ENCODE results near the gene CNTN4. TPM values are rescaled to one million over a fixed set of nuclear protein-coding genes. Genes with fewer than 3 reads are reported as not detected.

CNTN4 gene
- total RNA-seq, 4 donors from 2014 or later, result 33.6 to 112 (median 53.1) TPM

- 89 to 92% methylated on average over 4 of the region's 4 CpGs for WGBS, 2 donors
- Histone ChIP-seq H3K4me3 (replicated peaks in 1 of 3) (no peak overlapping the region), H3K9me3 (no peaks in the 10 kb centered on the region), H3K36me3 (no peaks in the 10 kb centered on the region), H3K27ac (no peak overlapping the region), H3K4me1 (no peaks in the 10 kb centered on the region), H3K27me3 (no peaks in the 10 kb centered on the region)
- intact Hi-C loops (cut with DNase I), result no loop called here
- DNase-seq, result no peak
- TF ChIP-seq POLR2A (IDR thresholded peaks at IDR 0.05) (no peak), CTCF (IDR thresholded peaks at IDR 0.05) (no peak)
Observed at GRCh38 chr3:2391896-2392295, 293.2 kb downstream of the CNTN4 start.

- TF ChIP-seq CTCF (IDR thresholded peaks at IDR 0.05), result no peak
- no peak for TF ChIP-seq POLR2A (IDR thresholded peaks at IDR 0.05)
- intact Hi-C loops (cut with DNase I), result no loop called here
- WGBS, 2 donors, result 77 to 78% methylated on average over 3 of the region's 3 CpGs
Observed at GRCh38 chr3:2392981-2393380, 294.3 kb downstream of the CNTN4 start.

GRCh38 chr3:2415083-2415482 is 316.4 kb downstream of the CNTN4 start:
- no peak for DNase-seq
- H3K4me3 ChIP-seq (replicated peaks in 1 of 3), result no peak overlapping the region
- TF ChIP-seq POLR2A (IDR thresholded peaks at IDR 0.05) (no peak), CTCF (IDR thresholded peaks at IDR 0.05) (no peak)
- no peak overlapping the region for H3K27ac ChIP-seq
- no peaks in the 10 kb centered on the region for H3K36me3 ChIP-seq
- intact Hi-C loops (cut with DNase I), result no loop called here
- no peaks in the 10 kb centered on the region for H3K9me3 ChIP-seq
- H3K27me3 ChIP-seq, result no peaks in the 10 kb centered on the region
- H3K4me1 ChIP-seq, result peaks cover 4 to 9% of the 10 kb centered on the region in 2 donors
- WGBS, 2 donors, result 85 to 93% methylated on average over 1 of the region's 1 CpG

More at GRCh38 chr3:2392981-2393380, 294.3 kb downstream of the CNTN4 start:
- no peak overlapping the region for H3K27ac ChIP-seq
- no peak overlapping the region for H3K4me3 ChIP-seq (replicated peaks in 1 of 3)
- H3K4me1 ChIP-seq, result no peaks in the 10 kb centered on the region
- H3K9me3 ChIP-seq, result no peaks in the 10 kb centered on the region
- H3K27me3 ChIP-seq, result no peaks in the 10 kb centered on the region
- H3K36me3 ChIP-seq, result no peaks in the 10 kb centered on the region
- DNase-seq, result no peak

- intact Hi-C loops (cut with DNase I), result no loop called here
- Histone ChIP-seq H3K27me3 (no peaks in the 10 kb centered on the region), H3K4me1 (peaks cover 31 to 32% of the 10 kb centered on the region in 2 donors), H3K27ac (peak overlapping the region in 1 of 3 donors; percentile 22), H3K9me3 (no peaks in the 10 kb centered on the region), H3K36me3 (no peaks in the 10 kb centered on the region), H3K4me3 (replicated peaks in 1 of 3) (no peak overlapping the region)
- TF ChIP-seq CTCF (IDR thresholded peaks at IDR 0.05) (no peak), POLR2A (IDR thresholded peaks at IDR 0.05) (no peak)
- DNase-seq, result peak; percentile 74 to 75
- 51 to 56% methylated on average over 3 of the region's 3 CpGs for WGBS, 2 donors
Observed at GRCh38 chr3:2420919-2421318, 322.3 kb downstream of the CNTN4 start.

GRCh38 chr3:2423143-2423542 is 324.5 kb downstream of the CNTN4 start:
- 35 to 49% methylated on average over 3 of the region's 3 CpGs for WGBS, 2 donors
- DNase-seq, result peak in 1 of 2 donors; percentile 15

More at GRCh38 chr3:2423143-2423542, 324.5 kb downstream of the CNTN4 start:
- H3K4me3 ChIP-seq (replicated peaks in 1 of 3), result no peak overlapping the region
- H3K27ac ChIP-seq, result no peak overlapping the region
- no peaks in the 10 kb centered on the region for H3K36me3 ChIP-seq
- intact Hi-C loops (cut with DNase I), result no loop called here
- TF ChIP-seq CTCF (IDR thresholded peaks at IDR 0.05), result no peak
- TF ChIP-seq POLR2A (IDR thresholded peaks at IDR 0.05), result no peak
- H3K27me3 ChIP-seq, result no peaks in the 10 kb centered on the region
- peaks cover 31 to 32% of the 10 kb centered on the region in 2 donors for H3K4me1 ChIP-seq
- no peaks in the 10 kb centered on the region for H3K9me3 ChIP-seq
